ENCODE measurements around the gene PPIH. TPM values are rescaled to one million over a fixed set of nuclear protein-coding genes. Genes with fewer than 3 reads are reported as not detected.
"Not testable (repeated sequence)": the region's sequence is repeated elsewhere in the genome, so short reads cannot be mapped to it uniquely, and the experiment has no call there.

PPIH gene
- total and polyA plus RNA-seq, 2 experiments from 2014 or later = 66.5 to 122 TPM

- no peak for TF ChIP-seq REST (IDR thresholded peaks at IDR 0.05; ENCODE audit: unreplicated experiment)
- no peak for TF ChIP-seq EZH2 (IDR thresholded peaks at IDR 0.05; ENCODE audit: low read depth, unreplicated experiment)
- TF ChIP-seq ZNF331 (CRISPR knock-in tag; IDR thresholded peaks at IDR 0.05; ENCODE audit: low read depth) = no peak
- TF ChIP-seq CTCF (conservative IDR thresholded peaks at IDR 0.05; ENCODE audit: low read depth in 2 of 2) = no peak
- TF ChIP-seq STAT1 (IDR thresholded peaks at IDR 0.05; ENCODE audit: unreplicated experiment) = no peak
- no peak for TF ChIP-seq EZH2phosphoT487 (IDR thresholded peaks at IDR 0.05; ENCODE audit: unreplicated experiment)
Observed at GRCh38 chr1:42620307-42620706, 37.9 kb upstream of the PPIH start (continued).

GRCh38 chr1:42621180-42621579 is 37.0 kb upstream of the PPIH start:
- not testable (repeated sequence) for H3K4me1 Mint-ChIP-seq; H3K36me3 ChIP-seq (ENCODE audit: insufficient read depth); H2AFZ ChIP-seq; H4K20me1 ChIP-seq (replicated peaks; ENCODE audit: insufficient read depth); DNase-seq (ENCODE audit: low spot score); H3F3A ChIP-seq (replicated peaks; ENCODE audit: low read depth); H3K36me3 Mint-ChIP-seq (ENCODE audit: low read depth); H3K4me2 ChIP-seq; H3K9me3 Mint-ChIP-seq; H3K9me2 ChIP-seq (ENCODE audit: insufficient read depth); H3K27ac ChIP-seq (ENCODE audit: low read depth); H3K4me1 ChIP-seq (ENCODE audit: insufficient read depth); H3K27me3 ChIP-seq (ENCODE audit: insufficient read depth); H3K4me3 ChIP-seq; ATAC-seq; H3K4me3 Mint-ChIP-seq; H3K27ac Mint-ChIP-seq; H3K27me3 Mint-ChIP-seq (ENCODE audit: insufficient read depth, low read depth, poor library complexity); H3K79me2 ChIP-seq (replicated peaks; ENCODE audit: insufficient read depth)

- not testable (repeated sequence) for H3K27ac Mint-ChIP-seq; H3K27me3 ChIP-seq (ENCODE audit: insufficient read depth); H3K4me1 Mint-ChIP-seq; H3F3A ChIP-seq (replicated peaks; ENCODE audit: low read depth); H3K4me1 ChIP-seq (ENCODE audit: insufficient read depth); H3K9me3 Mint-ChIP-seq; H3K4me2 ChIP-seq; H3K27me3 Mint-ChIP-seq (ENCODE audit: insufficient read depth, low read depth, poor library complexity); H3K4me3 ChIP-seq; H3K4me3 Mint-ChIP-seq; H4K20me1 ChIP-seq (replicated peaks; ENCODE audit: insufficient read depth); ATAC-seq; DNase-seq (ENCODE audit: low spot score); H3K9me2 ChIP-seq (ENCODE audit: insufficient read depth); H3K36me3 Mint-ChIP-seq (ENCODE audit: low read depth); H3K79me2 ChIP-seq (replicated peaks; ENCODE audit: insufficient read depth); H3K36me3 ChIP-seq (ENCODE audit: insufficient read depth); H3K27ac ChIP-seq (ENCODE audit: low read depth); H2AFZ ChIP-seq
Observed at GRCh38 chr1:42627205-42627604, 31.0 kb upstream of the PPIH start.

All from GM23338 (cell line).